ENCODE measurements around the gene ARHGAP15.

The ARHGAP15 gene

DNA sequence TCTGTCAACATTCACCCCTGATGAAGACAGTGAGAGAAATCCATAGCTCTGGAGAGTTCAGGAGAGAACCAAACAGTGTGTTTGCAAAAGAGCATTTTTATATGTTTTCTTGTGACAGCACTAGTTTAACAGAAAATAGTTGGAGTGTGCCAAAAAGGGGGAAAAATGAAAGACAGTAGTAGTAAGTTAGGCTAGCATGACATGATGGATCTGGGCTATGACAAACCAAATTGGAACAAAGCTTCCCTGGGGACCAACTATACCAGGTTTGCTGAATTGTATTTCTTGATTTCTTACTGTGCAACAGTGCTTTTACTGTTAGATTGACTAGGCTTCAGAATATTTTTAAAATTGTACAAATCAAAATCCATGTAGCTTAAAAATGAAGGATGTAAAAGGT is 159.8 kb downstream of the ARHGAP15 start:
- Histone ChIP-seq H3K36me3 (ENCODE audit: control insufficient read depth, low read length) (no peaks in the 10 kb centered on the region), H3K4me3 (ENCODE audit: low read length) (no peak overlapping the region), H3K4me1 (ENCODE audit: control insufficient read depth, low read length) (no peaks in the 10 kb centered on the region), H3K9me2 (replicated peaks; ENCODE audit: control insufficient read depth, low read length) (no peaks in the 10 kb centered on the region), H4K20me1 (ENCODE audit: control insufficient read depth, insufficient read depth, low read depth, low read length) (no peaks in the 10 kb centered on the region), H3K27me3 (ENCODE audit: control insufficient read depth, low read length) (no peaks in the 10 kb centered on the region), H3K27ac (ENCODE audit: low read depth, low read length) (no peak overlapping the region), H3K4me2 (ENCODE audit: low read length) (no peak overlapping the region), H3K9me3 (ENCODE audit: control insufficient read depth, insufficient read depth, low read length) (no peaks in the 10 kb centered on the region), H3K79me2 (ENCODE audit: control insufficient read depth, low read length) (no peaks in the 10 kb centered on the region), H3F3A (ENCODE audit: control insufficient read depth, insufficient read depth) (no peaks in the 10 kb centered on the region)
- TF ChIP-seq EZH2phosphoT487 (IDR thresholded peaks at IDR 0.05; ENCODE audit: borderline replicate concordance, low read length), result no peak
- TF ChIP-seq, protein P1, sequence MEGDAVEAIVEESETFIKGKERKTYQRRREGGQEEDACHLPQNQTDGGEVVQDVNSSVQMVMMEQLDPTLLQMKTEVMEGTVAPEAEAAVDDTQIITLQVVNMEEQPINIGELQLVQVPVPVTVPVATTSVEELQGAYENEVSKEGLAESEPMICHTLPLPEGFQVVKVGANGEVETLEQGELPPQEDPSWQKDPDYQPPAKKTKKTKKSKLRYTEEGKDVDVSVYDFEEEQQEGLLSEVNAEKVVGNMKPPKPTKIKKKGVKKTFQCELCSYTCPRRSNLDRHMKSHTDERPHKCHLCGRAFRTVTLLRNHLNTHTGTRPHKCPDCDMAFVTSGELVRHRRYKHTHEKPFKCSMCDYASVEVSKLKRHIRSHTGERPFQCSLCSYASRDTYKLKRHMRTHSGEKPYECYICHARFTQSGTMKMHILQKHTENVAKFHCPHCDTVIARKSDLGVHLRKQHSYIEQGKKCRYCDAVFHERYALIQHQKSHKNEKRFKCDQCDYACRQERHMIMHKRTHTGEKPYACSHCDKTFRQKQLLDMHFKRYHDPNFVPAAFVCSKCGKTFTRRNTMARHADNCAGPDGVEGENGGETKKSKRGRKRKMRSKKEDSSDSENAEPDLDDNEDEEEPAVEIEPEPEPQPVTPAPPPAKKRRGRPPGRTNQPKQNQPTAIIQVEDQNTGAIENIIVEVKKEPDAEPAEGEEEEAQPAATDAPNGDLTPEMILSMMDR (IDR thresholded peaks at IDR 0.05; ENCODE audit: low read depth, low read length, poor library complexity, severe bottlenecking), result no peak

DNA sequence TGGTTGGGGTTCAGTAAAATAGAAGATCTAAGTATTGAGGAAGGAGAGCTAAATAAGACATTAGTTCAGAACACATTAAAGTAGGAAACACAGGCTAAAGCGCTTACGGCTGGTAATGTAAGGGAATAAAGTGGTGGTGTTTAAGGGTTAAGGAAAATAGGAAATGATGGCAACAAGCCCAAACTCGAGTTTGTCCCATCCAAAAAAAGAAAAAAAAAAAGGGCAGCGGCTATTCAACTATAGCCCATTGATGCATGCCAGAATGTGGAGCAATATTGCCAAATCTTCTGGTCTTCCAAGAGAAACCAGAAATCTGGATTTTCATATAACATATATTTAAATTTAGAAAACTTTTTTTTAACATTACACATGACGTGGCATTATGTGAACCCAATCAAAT is 161.0 kb downstream of the ARHGAP15 start:
- no peak overlapping the region for H3K27ac ChIP-seq (ENCODE audit: low read depth, low read length)
- no peak overlapping the region for H3K4me3 ChIP-seq (ENCODE audit: low read length)
- H4K20me1 ChIP-seq (ENCODE audit: control insufficient read depth, insufficient read depth, low read depth, low read length), result no peaks in the 10 kb centered on the region
- no peaks in the 10 kb centered on the region for H3K79me2 ChIP-seq (ENCODE audit: control insufficient read depth, low read length)
- no peaks in the 10 kb centered on the region for H3F3A ChIP-seq (ENCODE audit: control insufficient read depth, insufficient read depth)
- H3K4me1 ChIP-seq (ENCODE audit: control insufficient read depth, low read length), result no peaks in the 10 kb centered on the region
- no peak for TF ChIP-seq EZH2phosphoT487 (IDR thresholded peaks at IDR 0.05; ENCODE audit: borderline replicate concordance, low read length)
- TF ChIP-seq, protein P1 (IDR thresholded peaks at IDR 0.05; ENCODE audit: low read depth, low read length, poor library complexity, severe bottlenecking), result no peak
- no peaks in the 10 kb centered on the region for H3K36me3 ChIP-seq (ENCODE audit: control insufficient read depth, low read length)
- H3K9me3 ChIP-seq (ENCODE audit: control insufficient read depth, insufficient read depth, low read length), result no peaks in the 10 kb centered on the region
- H3K4me2 ChIP-seq (ENCODE audit: low read length), result no peak overlapping the region
- H3K9me2 ChIP-seq (replicated peaks; ENCODE audit: control insufficient read depth, low read length), result no peaks in the 10 kb centered on the region
- no peaks in the 10 kb centered on the region for H3K27me3 ChIP-seq (ENCODE audit: control insufficient read depth, low read length)

DNA sequence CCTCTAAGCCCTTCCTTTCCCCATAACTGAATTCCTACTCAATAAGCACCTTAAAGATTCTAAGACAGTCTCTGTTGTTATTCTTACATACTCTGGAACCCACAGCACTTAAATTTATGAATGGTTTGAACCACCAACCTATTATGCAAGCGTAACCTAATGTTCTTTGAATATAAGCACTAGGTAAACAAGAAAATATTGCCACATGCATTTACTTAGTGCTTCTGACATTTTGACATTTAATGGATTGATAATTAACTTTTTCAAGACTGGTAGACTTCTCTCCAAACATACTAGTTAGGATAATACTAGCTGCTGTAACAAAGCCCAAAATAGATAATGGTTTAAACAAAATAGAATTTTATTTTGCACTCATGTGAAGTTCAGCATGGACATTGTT is 164.8 kb downstream of the ARHGAP15 start:
- TF ChIP-seq, protein P1 (IDR thresholded peaks at IDR 0.05; ENCODE audit: low read depth, low read length, poor library complexity, severe bottlenecking), result no peak
- TF ChIP-seq EZH2phosphoT487 (IDR thresholded peaks at IDR 0.05; ENCODE audit: borderline replicate concordance, low read length), result no peak
- H3K27ac ChIP-seq (ENCODE audit: low read depth, low read length), result no peak overlapping the region
- H3K36me3 ChIP-seq (ENCODE audit: control insufficient read depth, low read length), result no peaks in the 10 kb centered on the region
- H3F3A ChIP-seq (ENCODE audit: control insufficient read depth, insufficient read depth), result no peaks in the 10 kb centered on the region
- no peaks in the 10 kb centered on the region for H3K9me2 ChIP-seq (replicated peaks; ENCODE audit: control insufficient read depth, low read length)
- no peak overlapping the region for H3K4me2 ChIP-seq (ENCODE audit: low read length)
- no peaks in the 10 kb centered on the region for H3K4me1 ChIP-seq (ENCODE audit: control insufficient read depth, low read length)
- H4K20me1 ChIP-seq (ENCODE audit: control insufficient read depth, insufficient read depth, low read depth, low read length), result no peaks in the 10 kb centered on the region
- H3K9me3 ChIP-seq (ENCODE audit: control insufficient read depth, insufficient read depth, low read length), result no peaks in the 10 kb centered on the region
- no peaks in the 10 kb centered on the region for H3K27me3 ChIP-seq (ENCODE audit: control insufficient read depth, low read length)
- H3K79me2 ChIP-seq (ENCODE audit: control insufficient read depth, low read length), result no peaks in the 10 kb centered on the region
- H3K4me3 ChIP-seq (ENCODE audit: low read length), result no peak overlapping the region

DNA sequence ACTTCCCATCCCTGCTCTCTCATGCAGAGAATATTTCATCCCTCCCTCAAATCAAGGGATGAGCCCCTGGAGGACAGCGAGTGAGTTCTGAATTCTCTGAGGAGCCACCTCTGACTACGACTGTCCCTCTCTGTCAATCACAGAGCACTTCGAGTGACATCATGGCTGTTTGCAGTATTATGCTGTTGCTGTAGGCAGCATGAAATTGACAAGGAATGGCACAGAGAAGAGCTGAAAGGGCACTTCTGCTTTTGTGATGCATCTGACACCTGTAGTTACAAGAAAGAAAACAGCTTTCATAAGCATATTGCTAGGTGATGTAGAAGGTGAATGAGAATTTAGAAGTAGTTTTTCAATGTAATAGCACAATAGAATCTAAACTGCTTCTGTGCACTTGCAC is 166.9 kb downstream of the ARHGAP15 start:
- H3K4me3 ChIP-seq (ENCODE audit: low read length), result no peak overlapping the region
- no peak overlapping the region for H3K27ac ChIP-seq (ENCODE audit: low read depth, low read length)
- H3K79me2 ChIP-seq (ENCODE audit: control insufficient read depth, low read length), result no peaks in the 10 kb centered on the region
- H3K9me3 ChIP-seq (ENCODE audit: control insufficient read depth, insufficient read depth, low read length), result no peaks in the 10 kb centered on the region
- TF ChIP-seq, protein P1 (IDR thresholded peaks at IDR 0.05; ENCODE audit: low read depth, low read length, poor library complexity, severe bottlenecking), result no peak
- no peak for TF ChIP-seq EZH2phosphoT487 (IDR thresholded peaks at IDR 0.05; ENCODE audit: borderline replicate concordance, low read length)
- no peaks in the 10 kb centered on the region for H4K20me1 ChIP-seq (ENCODE audit: control insufficient read depth, insufficient read depth, low read depth, low read length)
- no peaks in the 10 kb centered on the region for H3K9me2 ChIP-seq (replicated peaks; ENCODE audit: control insufficient read depth, low read length)
- H3K4me1 ChIP-seq (ENCODE audit: control insufficient read depth, low read length), result no peaks in the 10 kb centered on the region
- H3K27me3 ChIP-seq (ENCODE audit: control insufficient read depth, low read length), result no peaks in the 10 kb centered on the region
- H3K36me3 ChIP-seq (ENCODE audit: control insufficient read depth, low read length), result no peaks in the 10 kb centered on the region
- no peaks in the 10 kb centered on the region for H3F3A ChIP-seq (ENCODE audit: control insufficient read depth, insufficient read depth)
- H3K4me2 ChIP-seq (ENCODE audit: low read length), result no peak overlapping the region
